Inflammatory macrophage treated with lipopolysaccharide for 1 hour (primary cell): ENCODE measurements around the gene FKBP1C.
"Not testable (repeated sequence)": the region's sequence is repeated elsewhere in the genome, so short reads cannot be mapped to it uniquely, and the experiment has no call there.

Source experiments
- DNase-seq, 2 donors: peaks; one replicate each; pipeline ENCODE4 v3.0.0-alpha.2; 2020 to 2022

FKBP1C gene

GRCh38 chr6:63211343-63211742 lies at the start of gene FKBP1C:
Gene FKBP1C, plus strand, starts transcription at chr6:63211469.
- not testable (repeated sequence) for DNase-seq

- not testable (repeated sequence) for DNase-seq
Observed at GRCh38 chr6:63164047-63164803, 47.0 kb upstream of the FKBP1C start.

GRCh38 chr6:63174173-63174572 lies 37.1 kb upstream of the FKBP1C start:
- DNase-seq = no peak

- no peak for DNase-seq
Observed at GRCh38 chr6:63176181-63176580, 35.1 kb upstream of the FKBP1C start.

GRCh38 chr6:63180367-63180766 lies 30.9 kb upstream of the FKBP1C start:
- DNase-seq = no peak

GRCh38 chr6:63186970-63187369 lies 24.3 kb upstream of the FKBP1C start:
- no peak for DNase-seq

- no peak for DNase-seq
Observed at GRCh38 chr6:63188828-63189227, 22.4 kb upstream of the FKBP1C start.

GRCh38 chr6:63193324-63193723 lies 17.9 kb upstream of the FKBP1C start:
- no peak for DNase-seq

- no peak for DNase-seq
Observed at GRCh38 chr6:63197741-63198140, 13.5 kb upstream of the FKBP1C start.

- DNase-seq = no peak
Observed at GRCh38 chr6:63213325-63213724, 2.1 kb downstream of the FKBP1C start.

GRCh38 chr6:63214816-63215215 lies 3.5 kb downstream of the FKBP1C start:
- DNase-seq = no peak

- DNase-seq = no peak
Observed at GRCh38 chr6:63224179-63224578, 12.9 kb downstream of the FKBP1C start.

- DNase-seq = not testable (repeated sequence)
Observed at GRCh38 chr6:63225987-63226386, 14.7 kb downstream of the FKBP1C start.

- not testable (repeated sequence) for DNase-seq
Observed at GRCh38 chr6:63227928-63228894, 16.9 kb downstream of the FKBP1C start.

GRCh38 chr6:63230027-63230426 lies 18.8 kb downstream of the FKBP1C start:
- DNase-seq = not testable (repeated sequence)

- DNase-seq = not testable (repeated sequence)
Observed at GRCh38 chr6:63230511-63230910, 19.2 kb downstream of the FKBP1C start.

GRCh38 chr6:63236398-63236817 lies 25.1 kb downstream of the FKBP1C start:
- no peak for DNase-seq

- DNase-seq = no peak
Observed at GRCh38 chr6:63245420-63245819, 34.2 kb downstream of the FKBP1C start.

GRCh38 chr6:63245909-63246308 lies 34.6 kb downstream of the FKBP1C start:
- no peak for DNase-seq

GRCh38 chr6:63246581-63246980 lies 35.3 kb downstream of the FKBP1C start:
- DNase-seq = no peak

- no peak for DNase-seq
Observed at GRCh38 chr6:63249875-63250482, 38.7 kb downstream of the FKBP1C start.

- DNase-seq = no peak
Observed at GRCh38 chr6:63259153-63259552, 47.9 kb downstream of the FKBP1C start.

- DNase-seq = no peak
Observed at GRCh38 chr6:63261820-63262219, 50.6 kb downstream of the FKBP1C start.
